Left forelimb (tissue), 1 donor: ENCODE results near the gene NDUFA11.

ENCODE experiments used
- DNase-seq: peaks from one replicate; pipeline ENCODE4 v3.0.0-alpha.2; 2018; ENCODE audit warnings: low spot score

The NDUFA11 gene

DNA sequence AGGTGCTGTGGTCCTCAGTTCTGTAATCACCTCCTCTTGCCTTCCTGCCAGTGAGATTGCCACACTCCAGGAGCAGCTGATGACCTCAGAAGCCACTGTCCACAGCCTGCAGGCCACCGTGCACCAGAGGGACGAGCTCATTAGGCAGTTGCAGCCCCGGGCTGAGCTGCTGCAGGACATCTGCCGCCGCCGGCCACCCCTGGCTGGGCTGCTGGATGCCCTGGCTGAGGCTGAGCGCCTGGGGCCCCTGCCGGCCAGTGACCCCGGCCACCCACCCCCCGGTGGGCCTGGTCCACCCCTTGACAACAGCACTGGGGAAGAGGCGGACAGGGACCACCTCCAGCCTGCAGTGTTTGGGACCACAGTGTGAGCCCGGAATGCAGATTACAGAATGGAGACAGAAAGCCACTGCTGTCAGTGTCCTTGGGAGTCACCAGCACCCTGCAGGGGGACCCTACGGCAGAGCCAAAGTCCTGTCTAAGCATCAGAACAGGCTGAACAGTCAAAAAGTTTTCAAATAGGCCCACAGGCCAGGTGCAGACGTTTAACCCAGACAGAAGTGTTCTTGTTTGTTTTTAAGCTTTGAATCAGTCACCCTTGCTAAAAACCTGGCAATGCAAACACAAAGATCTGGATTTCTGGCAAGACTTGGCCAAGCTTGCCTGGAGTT is 5.3 kb upstream of the NDUFA11 start:
- no peak for DNase-seq

DNA sequence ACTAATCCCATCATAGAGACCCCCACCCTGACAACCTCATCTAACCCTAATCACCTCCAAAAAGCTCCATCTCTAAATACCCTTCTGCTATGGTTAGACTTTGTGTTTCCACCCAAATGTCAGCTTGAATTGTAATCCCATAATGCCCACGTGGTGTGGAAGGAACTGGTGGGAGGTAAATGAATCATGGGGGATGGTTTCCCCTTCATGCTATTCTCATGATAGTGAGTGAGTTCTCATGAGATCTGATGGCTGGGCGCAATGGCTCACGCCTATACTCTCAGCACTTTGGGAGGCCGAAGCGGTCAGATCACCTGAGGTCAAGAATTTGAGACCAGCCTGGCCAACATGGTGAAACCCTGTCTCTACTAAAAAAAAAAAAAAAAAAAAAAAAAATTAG is 3.7 kb upstream of the NDUFA11 start:
- no peak for DNase-seq

DNA sequence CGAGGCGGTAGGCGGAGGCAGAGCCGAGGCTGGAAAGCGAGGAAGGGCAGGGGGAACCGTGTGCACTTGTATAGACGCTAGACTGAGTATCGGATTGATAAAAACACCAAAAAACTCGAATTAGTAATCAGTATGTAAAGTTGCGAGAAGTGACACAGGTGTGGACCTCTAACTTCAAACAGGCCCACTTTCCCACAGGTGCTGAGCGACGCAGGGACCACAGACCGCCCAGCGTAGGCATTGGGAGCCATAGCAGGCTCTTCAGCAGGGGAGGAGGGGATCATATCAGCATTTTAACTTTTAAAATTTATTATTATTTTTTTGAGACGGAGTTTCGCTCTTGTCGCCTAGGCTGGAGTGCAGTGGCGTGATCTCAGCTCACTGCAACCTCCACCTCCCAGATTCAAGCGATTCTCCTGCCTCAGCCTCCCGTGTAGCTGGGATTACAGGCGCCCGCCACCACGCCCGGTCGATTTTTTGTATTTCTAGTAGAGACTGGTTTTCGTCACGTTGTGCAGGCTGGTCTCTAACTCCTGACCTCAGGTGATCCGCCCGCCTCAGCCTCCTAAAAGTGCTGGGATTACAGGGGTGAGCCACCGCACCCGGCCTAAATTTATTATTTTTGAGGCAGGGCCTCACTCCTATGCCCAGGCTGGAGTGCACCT is 1.7 kb upstream of the NDUFA11 start:
- DNase-seq, result no peak

DNA sequence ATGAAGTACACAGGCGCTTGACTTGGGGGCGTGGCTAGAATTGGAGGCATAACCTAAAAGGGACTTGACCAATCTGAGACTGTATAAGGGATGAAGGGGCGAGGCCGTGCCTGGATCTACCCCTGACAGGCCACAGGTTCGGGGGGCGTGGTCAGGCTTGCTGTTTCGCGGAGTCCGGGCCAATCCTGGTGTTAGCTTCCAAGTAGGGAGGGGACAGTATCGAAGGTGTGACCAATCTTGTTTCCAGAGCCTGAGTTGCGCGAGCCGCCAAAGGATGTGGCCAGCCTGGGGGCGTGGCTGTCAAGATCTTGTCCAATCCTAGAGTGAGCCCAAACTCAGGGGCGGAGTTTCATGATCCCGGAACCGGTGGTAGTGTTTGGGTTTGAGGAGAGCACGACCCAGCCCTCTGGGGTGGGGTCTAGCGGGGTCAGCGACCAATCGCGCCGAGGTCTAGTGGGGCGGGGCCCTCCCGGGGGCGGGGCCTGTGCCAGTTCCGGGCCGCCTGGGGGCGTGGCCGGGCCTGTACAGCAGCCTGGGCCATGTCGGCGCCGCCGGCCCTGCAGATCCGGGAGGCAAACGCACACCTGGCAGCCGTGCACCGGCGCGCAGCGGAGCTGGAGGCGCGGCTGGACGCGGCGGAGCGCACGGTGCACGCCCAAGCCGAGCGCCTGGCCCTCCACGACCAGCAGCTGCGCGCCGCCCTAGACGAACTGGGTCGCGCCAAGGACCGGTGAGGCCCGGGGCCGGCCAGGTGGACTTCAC is 943 bp upstream of the NDUFA11 start, which contains the start of gene VMAC:
Gene VMAC, plus strand, starts transcription at position 521 of the 762 bp plus-strand sequence. Its CDS starts 19 bp downstream, at position 540.
- DNase-seq, result peak; percentile 100

DNA sequence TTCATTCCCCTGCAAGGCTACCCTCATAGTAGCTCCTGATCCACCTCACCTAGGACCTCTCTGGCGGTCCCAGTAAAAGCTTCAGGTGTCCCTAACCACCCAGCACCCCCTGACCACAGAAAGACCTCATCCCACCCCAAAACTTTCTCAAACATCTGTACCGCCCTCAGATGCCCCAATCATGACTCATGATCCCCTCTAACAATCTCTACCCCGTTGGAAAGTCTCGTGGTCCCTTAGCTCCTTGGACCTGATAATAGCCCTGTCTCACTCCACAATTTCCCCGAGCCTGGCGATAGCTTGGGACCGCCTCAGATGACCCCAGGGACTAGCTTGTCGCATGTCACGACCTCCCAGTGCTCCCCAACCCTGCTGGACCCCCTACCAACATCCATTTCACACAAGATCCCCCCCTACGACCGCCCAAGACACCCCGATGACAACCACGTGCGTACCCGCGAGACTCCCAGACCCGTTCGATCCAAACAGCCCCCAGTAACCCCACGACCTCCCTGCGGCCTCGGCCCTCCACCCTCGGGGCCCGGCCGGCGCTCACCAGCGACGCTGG is 450 bp downstream of the NDUFA11 start:
- DNase-seq, result no peak

DNA sequence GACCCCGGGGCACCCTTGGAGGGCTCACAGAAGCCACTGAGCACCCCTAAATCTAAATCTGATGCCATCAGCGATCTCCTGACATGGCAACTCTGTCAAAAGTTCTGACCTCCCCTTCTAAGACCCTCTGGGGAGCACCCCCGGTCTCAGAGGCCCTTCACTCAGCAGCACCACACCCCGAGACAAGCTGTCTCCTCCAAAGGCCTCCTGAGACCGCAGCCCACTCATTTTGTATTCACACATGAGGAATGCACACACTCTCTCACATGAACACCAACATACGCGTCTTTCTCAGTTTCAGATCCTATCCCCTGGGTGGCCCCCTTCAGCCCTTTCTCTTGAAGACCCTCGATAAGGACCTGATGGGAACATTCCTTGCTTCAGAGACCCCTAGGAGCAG is 2.6 kb downstream of the NDUFA11 start:
- DNase-seq, result no peak

DNA sequence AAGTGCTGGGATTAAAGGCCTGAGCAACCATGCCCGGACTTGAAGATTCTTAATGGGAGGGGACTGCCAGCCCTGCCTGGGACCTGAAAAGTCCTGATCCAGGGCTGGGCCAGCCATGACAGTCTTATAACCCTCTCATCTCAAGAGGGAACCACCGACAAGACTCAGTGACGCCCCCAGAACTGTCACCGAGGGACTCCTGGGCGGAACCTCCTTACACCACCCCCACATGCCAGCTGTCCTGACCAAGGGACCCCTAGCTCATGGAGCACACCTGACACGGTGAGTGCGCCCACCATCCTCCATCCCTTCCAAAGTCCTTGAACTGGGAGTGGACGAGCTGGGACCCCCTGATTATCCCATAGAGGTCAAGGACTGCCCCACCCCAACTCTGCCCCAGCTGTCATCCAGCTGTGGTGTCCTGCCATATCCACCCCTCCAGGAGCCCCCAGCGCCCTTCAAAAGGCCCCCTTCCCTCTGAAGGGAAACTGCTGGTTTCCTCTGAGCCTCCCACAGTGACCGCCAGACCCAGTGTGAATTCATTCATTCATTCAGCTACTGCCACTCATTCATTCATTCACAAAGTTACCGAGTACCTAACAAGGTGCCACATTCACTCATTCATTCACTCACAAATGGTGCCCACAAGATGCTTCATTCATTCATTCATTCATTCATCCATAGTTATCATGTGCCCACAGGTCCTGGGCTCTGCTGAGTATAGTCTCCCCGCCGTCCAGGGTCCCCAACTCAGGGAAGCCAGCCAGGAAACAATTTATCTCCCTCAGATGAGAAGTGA is 3.7 kb downstream of the NDUFA11 start:
- no peak for DNase-seq

DNA sequence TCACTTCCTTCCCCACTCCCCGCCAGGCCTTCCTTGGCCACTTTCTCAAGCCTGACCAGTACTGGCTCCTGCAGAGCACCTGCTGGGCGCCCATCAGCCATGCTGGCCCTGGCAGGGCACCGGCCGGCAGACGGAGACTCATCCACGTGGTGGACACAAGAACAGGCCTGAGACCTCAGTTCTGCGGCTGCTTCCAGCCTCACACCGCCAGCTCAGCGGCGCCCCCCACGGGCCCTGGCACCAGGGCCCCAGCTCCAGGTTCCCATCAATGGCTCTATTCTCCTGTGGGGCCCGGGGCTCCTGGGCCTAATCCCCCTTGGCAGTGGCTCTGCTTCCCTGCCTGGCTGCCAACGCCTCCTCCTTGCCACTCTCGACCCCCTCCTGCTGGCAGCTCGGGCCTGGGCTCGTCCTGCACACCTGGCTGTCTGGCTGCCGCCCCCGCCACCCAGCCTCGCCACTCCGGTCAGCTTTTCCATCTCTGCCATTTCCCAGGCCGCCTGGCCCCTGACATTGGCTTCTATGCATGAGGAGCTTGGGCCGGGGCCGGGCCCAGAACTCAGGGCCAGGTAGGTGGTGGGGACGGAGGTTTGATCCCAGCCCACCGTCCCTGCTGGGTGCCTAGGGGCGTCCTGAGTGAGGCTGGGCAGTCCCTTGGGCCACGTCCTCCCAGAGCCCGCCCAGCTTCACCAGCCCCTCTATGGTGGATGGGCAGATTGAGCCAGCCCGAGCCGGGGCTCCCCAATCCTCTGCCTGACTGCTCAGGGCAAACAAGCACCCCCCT is 6.2 kb downstream of the NDUFA11 start:
- DNase-seq, result no peak

DNA sequence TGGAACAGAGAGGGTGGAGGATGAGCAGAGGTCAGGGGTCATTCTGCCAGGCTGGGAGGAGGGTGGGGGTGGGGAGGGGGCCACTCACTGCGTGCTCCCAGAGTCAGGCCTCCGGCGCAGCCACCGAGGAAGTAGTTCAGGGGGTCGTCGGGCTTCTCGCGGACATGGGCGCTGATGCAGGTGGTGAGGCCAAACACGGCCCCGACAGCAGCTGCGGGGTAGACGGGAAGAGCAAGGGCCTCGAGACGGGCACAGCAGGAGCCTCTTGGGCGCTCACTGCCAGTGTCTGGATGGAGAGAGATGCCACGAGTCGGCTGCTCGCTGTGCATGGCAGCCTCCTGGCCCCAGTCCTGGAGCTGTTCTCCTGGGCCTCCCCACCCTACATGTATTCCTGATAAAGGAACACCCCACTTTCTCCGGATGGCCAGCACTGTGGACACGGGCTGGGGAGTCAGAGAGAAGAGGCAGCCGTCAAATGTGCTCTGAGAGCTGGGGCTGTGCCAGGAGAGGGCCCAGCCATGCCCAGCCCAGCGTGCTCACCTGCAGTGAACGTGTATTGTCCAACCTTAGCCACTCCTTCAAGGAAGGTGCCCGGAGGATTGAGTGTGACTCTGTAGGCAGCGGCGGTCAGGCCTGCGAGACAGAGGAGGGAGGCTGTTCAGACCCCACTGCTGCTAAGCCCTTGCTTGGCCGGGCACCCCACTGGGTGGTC is 7.1 kb downstream of the NDUFA11 start:
- no peak for DNase-seq

DNA sequence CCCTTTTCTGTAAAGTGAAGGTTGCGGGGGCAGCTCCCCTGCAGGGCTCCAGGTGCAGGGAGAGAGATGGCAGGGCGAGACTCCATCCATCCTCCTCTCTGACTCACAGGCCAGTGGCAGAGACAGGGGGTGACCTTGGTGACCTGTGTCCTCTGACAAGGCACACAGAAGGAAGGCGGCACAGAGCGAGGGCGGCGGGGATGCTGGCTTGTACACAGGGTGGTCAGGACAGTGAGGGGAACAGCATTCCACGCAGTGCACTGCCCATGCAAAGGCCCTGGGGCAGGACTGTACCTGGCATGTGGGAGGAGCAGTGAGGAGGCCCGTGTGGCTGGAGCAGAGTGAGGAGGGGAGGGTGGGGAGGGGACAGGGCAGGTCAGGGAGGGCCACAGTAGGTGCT is 7.7 kb downstream of the NDUFA11 start:
- DNase-seq, result no peak

DNA sequence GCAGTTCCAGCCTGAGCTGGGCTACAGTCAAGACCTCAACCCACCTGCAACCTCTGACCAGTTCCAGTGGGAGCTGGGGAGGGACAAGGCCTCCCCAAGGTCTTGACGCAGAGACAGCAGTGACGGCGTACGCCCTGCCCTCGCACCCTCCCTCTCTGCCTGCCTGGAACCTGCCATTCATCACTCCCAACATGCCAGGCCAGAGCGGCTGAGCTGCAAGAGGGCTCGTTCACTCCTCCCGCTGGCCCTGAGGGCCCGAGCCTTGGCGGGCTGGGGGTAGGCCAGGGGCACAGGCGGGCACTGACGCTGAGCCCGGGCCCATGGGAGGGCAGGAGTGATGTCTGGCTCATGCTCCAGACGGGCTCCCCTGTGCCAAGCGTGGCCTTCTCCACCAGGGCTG is 8.2 kb downstream of the NDUFA11 start:
- no peak for DNase-seq

DNA sequence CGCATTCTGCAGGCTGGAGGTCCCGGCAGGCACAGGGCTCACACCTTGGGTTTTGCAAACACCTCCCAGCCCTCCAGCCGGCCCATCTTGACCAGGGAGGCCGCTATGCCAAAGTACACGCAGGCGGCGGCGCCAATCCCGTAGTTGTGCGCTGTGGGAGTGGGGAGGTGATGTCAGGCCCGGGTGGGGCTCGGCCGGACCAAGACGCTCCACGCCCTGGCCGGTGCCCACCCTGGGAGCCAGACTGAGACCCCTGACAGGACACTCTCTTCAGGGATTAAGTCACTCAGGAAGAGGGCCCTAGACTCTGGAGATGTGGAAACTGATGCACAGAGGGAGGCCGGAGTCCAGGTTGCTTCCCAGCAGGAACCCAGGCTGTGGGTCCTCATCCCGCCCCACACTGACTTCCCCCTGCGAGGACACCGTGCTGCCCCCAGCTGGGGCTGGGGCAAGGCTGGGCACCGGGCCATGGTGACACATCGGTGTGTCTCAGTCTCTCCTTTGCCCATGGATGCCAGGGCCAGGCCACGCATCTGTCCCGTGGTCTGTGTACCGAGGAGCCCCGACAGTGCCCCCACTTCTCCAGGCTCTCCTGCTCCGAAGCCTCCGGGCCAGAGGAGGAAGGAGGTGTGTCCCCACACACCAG is 8.8 kb downstream of the NDUFA11 start:
- DNase-seq, result no peak

DNA sequence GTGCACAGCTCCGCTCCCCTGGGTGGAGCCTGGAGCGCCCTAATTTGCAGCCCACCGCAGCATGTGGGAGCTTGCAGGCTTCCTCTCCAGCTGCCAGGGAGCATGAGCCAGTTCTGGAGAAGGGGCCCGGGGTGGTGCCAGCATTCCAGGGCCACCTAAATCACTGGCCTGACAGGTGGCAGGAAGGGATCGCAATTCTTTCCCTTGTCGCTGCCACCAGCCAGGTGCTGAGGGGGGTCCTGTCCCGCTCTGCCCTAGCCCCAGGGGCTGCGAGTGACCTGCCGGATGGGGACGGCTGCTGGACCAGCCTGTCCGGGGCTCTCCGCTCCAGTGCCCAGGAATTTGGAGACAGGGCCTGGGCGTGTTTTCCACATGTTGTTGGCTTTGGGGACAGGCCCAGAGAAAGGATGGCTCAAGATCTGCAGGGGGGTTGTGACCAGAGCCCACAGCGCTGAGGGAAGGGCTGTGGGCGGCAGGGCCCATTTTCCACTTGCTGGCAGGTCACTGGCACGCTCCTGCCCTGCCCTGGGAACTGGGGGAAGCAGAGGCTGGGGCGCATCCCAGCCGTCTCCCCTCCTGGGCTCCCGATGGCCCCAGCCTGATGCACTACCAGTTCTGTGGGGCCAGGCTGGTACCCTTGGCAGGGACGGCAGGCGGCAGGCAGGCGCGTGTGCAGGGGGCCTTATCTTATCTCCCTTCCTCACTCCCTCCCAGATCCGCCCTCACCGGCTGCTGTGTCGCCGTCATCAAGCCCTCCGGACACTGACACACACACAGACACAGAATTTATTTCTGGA is 9.5 kb downstream of the NDUFA11 start:
- no peak for DNase-seq

DNA sequence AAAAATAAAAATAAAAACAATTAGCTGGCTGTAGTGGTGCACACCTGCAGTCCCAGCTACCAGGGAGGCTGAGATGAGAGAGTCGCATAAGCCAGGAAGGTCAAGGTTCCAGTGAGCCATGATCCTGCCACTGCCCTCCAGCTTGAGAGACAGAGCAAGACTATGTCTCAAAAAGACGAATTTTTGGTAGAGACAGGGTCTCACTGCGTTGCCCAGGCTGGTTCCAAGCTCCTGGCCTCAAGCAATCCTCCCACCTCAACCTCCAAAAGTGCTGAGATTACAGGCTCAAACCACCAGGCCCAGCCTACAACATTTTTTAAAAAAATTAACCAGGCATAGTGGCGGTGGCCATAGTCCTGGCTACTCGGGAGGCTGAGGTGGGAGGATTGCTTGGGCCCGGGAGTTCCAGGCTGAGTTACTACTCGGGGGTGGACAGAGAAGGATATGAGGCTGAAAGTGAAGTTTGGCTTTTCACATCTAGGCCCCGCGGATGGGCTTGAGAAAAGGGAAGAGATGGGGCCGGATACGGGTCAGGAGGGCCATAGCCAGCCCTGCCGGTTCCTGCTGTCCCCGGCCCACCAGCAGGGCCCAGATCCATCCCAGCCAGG is 10.2 kb downstream of the NDUFA11 start:
- DNase-seq, result no peak

DNA sequence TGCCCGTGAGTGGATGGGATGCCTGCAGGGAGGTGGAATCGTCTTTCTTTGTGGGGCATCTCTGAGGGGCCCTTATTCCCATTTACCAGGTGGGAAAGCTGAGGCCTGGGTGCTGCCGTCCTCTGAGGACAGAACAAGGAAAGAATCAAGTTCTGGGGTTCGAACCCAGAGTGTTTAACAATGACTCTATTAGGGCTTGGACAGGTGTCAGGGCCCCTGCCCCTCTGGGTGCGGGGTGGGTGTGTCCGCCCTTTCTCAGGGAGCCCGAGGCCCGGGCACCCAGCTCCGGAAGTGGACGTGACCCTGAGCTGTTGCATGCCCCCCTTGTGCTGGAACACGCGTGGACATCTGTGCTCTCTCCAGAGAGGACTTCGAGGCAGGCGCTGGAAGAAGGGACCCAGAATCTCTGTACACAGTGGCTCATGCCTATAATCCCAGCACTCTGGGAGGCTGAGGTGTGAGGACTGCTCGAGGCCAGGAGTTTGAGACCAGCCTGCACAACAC is 10.8 kb downstream of the NDUFA11 start:
- no peak for DNase-seq

DNA sequence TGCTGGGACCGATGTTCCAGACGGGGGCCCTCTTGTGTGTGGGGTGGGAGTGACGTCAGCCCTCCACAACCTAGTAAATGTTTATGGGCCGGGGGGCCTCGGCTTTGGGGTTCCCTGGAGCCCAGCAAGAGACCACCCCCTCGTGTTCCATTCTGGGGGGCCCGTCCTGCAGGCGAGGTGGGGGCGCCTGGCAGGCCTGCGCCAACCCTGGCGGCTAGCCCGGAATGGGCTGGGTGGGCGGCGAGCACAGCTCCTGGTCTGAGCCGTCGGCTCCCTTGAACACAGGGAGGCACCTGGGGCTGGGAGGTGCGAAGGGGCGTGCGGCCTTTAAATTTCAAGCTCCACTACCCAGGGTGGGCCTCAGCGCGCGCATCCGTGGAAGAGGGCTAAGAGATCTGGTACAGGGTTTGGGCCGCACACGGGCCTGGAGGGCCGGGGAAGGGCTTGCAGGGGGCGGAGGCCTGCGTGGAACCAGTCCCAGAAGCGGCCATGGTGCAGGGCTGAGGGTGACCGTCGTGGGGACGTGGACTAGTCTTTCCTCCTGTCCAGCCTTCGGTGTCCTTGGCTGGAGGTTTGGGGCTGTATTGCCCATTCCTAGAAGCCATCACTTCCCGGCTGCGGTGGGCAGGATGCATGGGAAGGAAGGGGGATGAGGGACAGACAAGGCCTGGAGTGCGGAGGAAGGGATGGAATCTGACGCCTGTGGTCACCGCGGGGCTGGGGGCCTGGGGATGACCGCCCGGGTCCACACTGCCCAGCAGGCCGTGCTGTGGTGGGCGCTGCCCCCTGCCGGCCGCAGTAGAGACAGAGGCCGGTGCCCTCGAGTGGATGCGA is 11.4 kb downstream of the NDUFA11 start:
- no peak for DNase-seq

DNA sequence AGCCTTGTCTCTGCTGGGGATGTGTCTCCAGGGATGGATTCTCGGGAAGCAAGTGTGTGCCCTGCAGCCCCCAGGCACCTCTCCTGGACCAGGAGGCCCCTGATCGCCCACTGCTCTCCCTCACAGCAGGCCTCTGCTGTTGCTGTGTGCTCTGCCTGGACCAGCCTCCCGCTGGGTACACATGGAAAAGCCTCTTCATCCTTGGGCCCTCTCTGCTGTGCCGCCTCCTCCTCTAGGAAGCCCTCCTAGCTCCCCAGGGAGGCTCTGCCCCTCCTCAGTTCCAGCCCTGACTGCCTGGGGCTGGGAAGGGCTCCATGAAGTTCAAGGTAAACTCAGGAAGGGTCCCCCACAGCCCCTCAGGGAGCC is 12.0 kb downstream of the NDUFA11 start:
- no peak for DNase-seq

DNA sequence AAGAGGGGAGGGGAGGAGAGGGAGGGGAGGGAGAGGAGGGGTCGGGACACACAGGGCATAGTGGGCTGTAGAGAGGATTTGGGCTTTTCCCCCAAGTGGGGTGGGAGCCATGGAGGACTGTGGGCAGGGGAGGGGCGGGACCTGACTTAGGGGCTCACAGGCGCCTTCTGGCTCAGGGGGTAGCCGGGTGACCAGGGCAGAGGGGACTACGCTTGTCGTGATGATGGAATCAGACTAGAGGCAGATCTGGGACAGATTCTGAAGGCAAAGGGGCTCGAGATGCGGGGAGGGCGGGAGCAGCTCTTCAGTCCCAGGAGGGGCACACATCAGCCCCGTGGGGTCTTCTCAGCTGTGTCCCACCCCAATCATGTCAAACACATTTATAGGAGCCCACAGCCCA is 13.5 kb downstream of the NDUFA11 start:
- DNase-seq, result no peak
